Right kidney (tissue), 1 donor: ENCODE results near the gene GOLGA8K.
"Not testable (repeated sequence)": the region's sequence is repeated elsewhere in the genome, so short reads cannot be mapped to it uniquely, and the experiment has no call there.

ENCODE experiments used
- DNase-seq: peaks from one replicate; pipeline ENCODE4 v3.0.0-alpha.2; 2016

GOLGA8K gene

DNA sequence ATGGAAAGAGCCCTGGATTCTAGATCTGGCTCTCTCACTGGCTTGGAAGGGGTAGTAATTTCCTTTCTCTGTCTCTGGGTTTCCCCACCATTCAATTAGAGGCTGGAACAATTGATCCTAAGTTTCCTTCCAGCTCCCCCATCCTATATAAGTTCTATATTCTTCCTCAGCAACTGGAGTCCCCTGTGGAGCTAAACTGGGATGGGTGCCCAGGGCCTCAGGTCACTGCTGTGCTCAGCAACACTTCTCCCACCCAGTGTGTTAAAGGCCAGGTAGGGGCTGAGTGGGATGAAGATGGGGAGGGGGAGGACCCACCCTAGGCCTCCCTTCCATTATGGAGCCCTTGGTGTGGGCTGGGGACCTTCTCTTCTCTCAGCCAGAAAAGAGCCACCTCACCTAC lies 46.2 kb downstream of the GOLGA8K start:
- not testable (repeated sequence) for DNase-seq

DNA sequence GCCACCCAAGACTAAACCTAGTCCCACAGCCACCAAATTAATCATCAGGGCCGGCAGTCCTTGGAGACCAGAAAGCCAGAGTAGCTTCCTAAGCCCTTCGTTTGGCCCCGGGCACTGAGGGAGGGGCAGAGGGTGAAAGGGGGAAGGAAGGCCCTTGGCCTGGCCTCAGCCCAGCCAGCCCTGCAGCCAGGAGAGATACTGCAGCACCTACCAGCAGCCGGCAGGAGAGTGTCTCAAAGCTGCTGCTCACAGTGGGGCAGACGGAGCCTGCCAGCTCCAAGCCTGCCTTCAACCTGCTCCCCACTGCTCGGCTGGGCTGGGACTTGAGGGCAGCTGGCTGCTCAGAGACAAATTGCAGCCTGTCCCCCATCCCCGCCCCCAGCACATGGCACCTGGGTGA lies 50.3 kb downstream of the GOLGA8K start:
- not testable (repeated sequence) for DNase-seq

DNA sequence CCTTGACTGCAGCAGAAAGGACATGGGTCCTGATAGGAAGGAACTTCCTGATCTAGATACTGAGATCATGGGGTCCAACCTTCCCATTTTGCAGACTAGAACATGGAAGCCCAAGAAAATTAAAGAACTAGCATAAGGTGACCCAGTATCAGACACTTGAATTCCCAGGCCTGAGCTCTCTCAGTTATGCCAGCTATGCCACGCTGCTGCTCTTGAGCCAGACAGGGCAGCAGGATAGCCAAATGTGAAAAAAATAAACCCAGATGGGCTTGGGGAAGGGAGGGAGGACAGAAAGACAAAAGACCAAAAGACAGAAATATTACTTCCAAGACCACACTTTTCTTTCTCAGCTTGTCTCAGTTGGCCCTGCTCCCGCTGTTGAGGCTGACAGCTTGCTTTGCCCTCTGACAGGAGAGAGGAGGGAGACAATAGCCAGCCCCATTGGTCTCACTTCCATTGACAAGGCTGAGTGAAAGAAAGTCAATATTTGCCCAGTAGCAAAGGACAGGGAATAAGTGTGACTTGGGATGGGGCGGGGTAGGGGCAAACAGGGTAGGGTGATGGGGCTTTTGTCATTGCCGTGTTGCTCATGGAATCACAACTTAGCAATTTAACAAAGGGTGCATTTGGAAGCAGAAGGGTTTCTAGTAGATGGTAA lies 52.4 kb downstream of the GOLGA8K start:
- DNase-seq = not testable (repeated sequence)

DNA sequence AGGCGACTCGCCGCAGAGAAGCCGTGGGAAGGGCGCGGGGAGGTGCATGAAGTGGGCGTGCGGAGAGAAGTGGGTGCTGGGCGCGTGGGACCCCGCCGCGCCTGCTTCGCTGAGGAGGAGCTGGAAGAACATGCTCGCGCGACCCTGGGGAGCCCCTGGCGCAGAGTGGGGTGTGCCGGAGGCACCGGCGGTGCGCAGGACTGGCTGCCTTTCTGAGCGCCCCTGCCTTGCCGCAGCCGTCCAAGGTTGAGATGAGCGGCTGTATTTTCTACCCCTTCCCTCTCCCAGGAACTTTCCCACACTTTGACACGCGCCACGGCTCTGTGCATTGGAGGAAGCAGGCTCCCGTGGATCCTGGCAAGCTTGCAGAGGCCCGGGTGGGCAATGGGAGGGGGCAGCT lies 56.1 kb downstream of the GOLGA8K start:
- DNase-seq = not testable (repeated sequence)

DNA sequence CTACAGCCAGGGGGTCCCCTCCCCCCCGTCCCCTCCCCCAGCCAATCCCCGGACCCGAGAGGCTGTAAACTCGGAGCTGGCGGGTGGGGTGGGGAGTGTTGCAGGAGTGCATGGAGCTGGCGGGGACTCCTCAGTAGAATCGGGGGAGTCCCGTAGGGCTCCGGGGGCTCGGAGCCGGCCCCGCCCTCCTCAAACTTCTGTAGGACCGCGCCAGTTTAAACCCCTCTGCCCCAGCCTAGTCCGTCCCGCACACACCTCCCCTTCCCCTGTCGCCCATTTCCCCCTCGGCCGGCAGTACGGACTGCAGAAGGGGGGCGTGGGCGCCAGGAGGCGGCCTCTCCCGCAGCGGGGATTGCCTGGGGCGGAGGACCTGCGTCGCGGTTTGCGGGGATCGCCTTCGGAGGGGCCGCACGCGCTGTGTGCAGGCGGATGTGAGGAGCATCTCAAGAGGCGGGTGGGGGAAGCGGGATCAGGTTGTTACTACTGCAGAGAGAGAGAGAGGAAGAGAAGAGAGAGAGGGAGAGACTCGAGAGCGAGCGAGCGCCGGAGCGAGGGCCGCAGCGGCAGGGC lies 57.0 kb downstream of the GOLGA8K start:
- not testable (repeated sequence) for DNase-seq

DNA sequence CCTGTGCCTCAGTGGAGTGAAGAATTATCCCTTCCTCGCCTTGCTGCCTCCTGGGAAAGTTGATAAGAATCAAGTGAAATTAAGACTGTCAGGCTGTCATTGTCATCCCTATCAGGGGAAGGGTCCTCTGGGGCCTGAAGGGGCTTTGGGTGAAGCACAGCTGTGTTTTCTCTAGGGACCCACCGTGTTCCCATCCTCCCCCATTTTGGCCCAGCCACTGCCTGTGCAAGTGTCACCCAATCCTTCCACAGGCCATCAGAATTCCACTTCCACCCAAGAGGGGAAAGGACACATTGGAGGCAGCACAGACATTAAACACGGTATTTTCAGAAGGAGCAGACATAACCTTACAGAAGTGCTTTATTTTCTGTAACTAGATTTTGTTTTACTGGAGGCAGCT lies 59.2 kb downstream of the GOLGA8K start:
- not testable (repeated sequence) for DNase-seq
